ENCODE data around the gene MYO1E. TPM values are rescaled to one million over a fixed set of nuclear protein-coding genes. Genes with fewer than 3 reads are reported as not detected.

MYO1E gene
- total RNA-seq, 2 experiments from 2014 or later, result 20.3 to 22.7 TPM

DNA sequence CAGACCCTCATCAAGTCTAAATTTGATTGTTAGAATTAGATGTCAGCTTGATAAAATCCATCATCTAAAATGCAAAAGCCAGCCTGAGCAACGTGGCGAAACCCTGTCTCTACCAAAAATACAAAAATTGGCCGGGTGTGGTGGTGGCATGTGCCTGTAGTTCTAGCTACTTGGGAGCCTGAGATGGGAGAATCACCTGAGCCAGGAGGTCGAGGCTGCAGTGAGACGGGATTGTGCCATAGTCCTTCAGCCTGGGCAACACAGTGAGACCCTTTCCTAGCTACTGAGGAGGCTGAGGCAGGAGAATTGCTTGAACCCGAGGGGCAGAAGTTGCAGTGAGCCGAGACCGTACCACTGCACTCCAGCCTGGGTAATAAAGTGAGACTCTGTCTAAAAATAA is 69.5 kb downstream of the MYO1E start:
- Mint-ChIP-seq H3K27ac (no peak overlapping the region), H3K36me3 (ENCODE audit: low read depth) (no peaks in the 10 kb centered on the region), H3K27me3 (no peaks in the 10 kb centered on the region), H3K4me1 (ENCODE audit: low read depth) (peaks cover 38% of the 10 kb centered on the region), H3K9me3 (peaks cover 1% of the 10 kb centered on the region), H3K4me3 (no peak overlapping the region)
- ChIA-PET POLR2A (no interaction called here), CTCF (no interaction called here)
- no peak for TF ChIP-seq CTCF (IDR thresholded peaks at IDR 0.05)
- ATAC-seq (no peak), DNase-seq (no peak)
- intact Hi-C loops (cut with micrococcal nuclease), result no loop called here

DNA sequence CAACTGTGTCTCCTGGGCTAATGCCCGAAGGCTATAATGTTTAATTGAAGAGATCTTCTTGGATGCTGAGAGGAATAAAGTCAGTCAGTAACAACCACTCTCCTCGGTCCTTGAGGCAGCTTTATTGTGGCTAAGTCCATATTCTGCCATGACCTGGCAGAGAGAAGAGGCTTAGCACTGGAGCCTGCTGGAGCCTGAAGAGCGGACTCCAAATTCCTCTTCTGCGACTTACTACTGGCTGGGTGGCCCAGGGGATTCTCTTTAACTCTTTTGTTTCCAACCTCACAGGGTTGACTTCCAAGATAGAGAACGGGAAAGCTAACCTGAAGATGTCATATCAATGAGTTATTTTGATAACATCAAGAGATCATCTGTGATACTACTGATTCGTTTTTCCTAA is 71.1 kb downstream of the MYO1E start:
- ChIA-PET POLR2A (no interaction called here), CTCF (interaction anchor here (1.5 kb wide), 1 partner anchor 227 kb away, joined by 4 read pairs; no protein-coding TSS in a partner anchor)
- peaks cover 1% of the 10 kb centered on the region for H3K9me3 Mint-ChIP-seq
- no peak for TF ChIP-seq CTCF (IDR thresholded peaks at IDR 0.05)
- H3K36me3 Mint-ChIP-seq (ENCODE audit: low read depth), result no peaks in the 10 kb centered on the region
- no peak overlapping the region for H3K4me3 Mint-ChIP-seq
- intact Hi-C loops (cut with micrococcal nuclease), result no loop called here
- peaks cover 45% of the 10 kb centered on the region for H3K4me1 Mint-ChIP-seq (ENCODE audit: low read depth)
- no peak for DNase-seq
- no peaks in the 10 kb centered on the region for H3K27me3 Mint-ChIP-seq
- no peak for ATAC-seq
- H3K27ac Mint-ChIP-seq, result no peak overlapping the region

DNA sequence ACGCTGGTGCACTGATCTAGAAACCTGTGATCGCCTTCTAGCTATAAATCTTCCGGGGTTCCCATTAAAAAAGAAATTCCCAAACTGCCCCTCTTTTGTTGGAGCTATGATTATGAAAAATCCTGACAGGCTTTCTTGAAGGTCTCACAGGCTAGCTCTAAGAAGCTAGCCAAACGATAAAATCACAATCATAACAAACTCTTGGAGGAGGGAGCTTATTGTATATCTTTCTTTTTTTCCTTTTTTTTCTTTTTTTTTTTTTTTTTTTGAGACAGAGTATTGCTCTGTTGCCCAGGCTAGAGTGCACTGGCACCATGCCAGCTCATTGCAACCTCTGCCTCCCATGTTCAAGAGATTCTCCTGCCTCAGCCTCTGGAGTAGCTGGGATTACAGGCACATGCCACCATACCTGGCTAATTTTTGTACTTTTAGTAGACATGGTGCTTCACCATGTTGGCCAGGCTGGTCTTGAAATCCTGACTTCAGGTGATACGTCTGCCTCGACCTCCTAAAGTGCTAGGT is 72.0 kb downstream of the MYO1E start:
- peak overlapping the region; percentile 49 for H3K4me3 Mint-ChIP-seq
- DNase-seq, result peak; percentile 20
- POLR2A ChIA-PET, result interaction anchor here (0.6 to 1.0 kb wide), 3 partner anchors 54 to 325 kb away, joined by 3 to 4 read pairs (median 3); no protein-coding TSS in a partner anchor
- intact Hi-C loops (cut with micrococcal nuclease), result no loop called here
- CTCF ChIA-PET, result interaction anchor here (0.8 to 2.5 kb wide), 4 partner anchors 17 to 320 kb away, joined by 4 to 12 read pairs (median 4); no protein-coding TSS in a partner anchor
- no peaks in the 10 kb centered on the region for H3K36me3 Mint-ChIP-seq (ENCODE audit: low read depth)
- H3K4me1 Mint-ChIP-seq (ENCODE audit: low read depth), result peaks cover 48% of the 10 kb centered on the region
- TF ChIP-seq CTCF (IDR thresholded peaks at IDR 0.05), result no peak
- no peaks in the 10 kb centered on the region for H3K27me3 Mint-ChIP-seq
- no peak for ATAC-seq
- peaks cover 1% of the 10 kb centered on the region for H3K9me3 Mint-ChIP-seq
- H3K27ac Mint-ChIP-seq, result peak overlapping the region; percentile 80

- peak; percentile 90 for DNase-seq
- Mint-ChIP-seq H3K9me3 (peaks cover 1% of the 10 kb centered on the region), H3K36me3 (ENCODE audit: low read depth) (no peaks in the 10 kb centered on the region), H3K4me3 (peak overlapping the region; percentile 49), H3K27me3 (peaks cover under 1% of the 10 kb centered on the region), H3K4me1 (ENCODE audit: low read depth) (peaks cover 45% of the 10 kb centered on the region), H3K27ac (peak overlapping the region; percentile 80)
- peak; percentile 87 for ATAC-seq
- TF ChIP-seq CTCF (IDR thresholded peaks at IDR 0.05), result no peak
- intact Hi-C loops (cut with micrococcal nuclease), result loop anchor here (5.0 kb wide), 1 partner anchor 43 kb away; no protein-coding TSS in a partner anchor
- ChIA-PET CTCF (interaction anchor here (0.8 to 2.5 kb wide), 4 partner anchors 17 to 320 kb away, joined by 4 to 12 read pairs (median 4); no protein-coding TSS in a partner anchor), POLR2A (interaction anchor here (0.6 to 1.0 kb wide), 3 partner anchors 54 to 324 kb away, joined by 3 to 4 read pairs (median 3); no protein-coding TSS in a partner anchor)
Measured at GRCh38 chr15:59299929-59300617, 72.6 kb downstream of the MYO1E start.

DNA sequence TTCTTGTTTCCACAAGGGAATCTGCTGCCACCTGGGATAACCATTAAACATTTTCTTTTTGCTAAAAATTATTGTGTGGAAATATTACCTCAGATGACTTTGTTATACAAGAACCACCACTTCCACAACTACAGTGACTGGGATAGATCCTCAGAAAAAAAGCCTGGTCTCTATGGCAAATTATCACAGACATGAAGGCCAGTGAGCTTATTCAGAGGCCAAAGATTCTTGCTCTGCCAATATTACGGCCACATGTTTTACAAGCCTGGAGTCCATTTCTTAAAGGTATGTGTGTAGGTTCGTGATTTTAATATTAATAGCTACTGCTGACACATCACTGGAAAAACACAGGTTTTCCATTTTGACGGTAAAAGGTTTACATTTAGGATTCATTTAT is 73.8 kb downstream of the MYO1E start:
- no peak for ATAC-seq
- Mint-ChIP-seq H3K4me1 (ENCODE audit: low read depth) (peaks cover 45% of the 10 kb centered on the region), H3K36me3 (ENCODE audit: low read depth) (no peaks in the 10 kb centered on the region), H3K27me3 (peaks cover 3% of the 10 kb centered on the region), H3K9me3 (peaks cover 1% of the 10 kb centered on the region), H3K4me3 (no peak overlapping the region), H3K27ac (no peak overlapping the region)
- intact Hi-C loops (cut with micrococcal nuclease), result loop anchor here (5.0 kb wide), 1 partner anchor 42 kb away; no protein-coding TSS in a partner anchor
- no peak for DNase-seq
- CTCF ChIA-PET, result interaction anchor here (2.0 to 2.5 kb wide), 2 partner anchors 51 to 319 kb away, joined by 4 to 12 read pairs; no protein-coding TSS in a partner anchor
- POLR2A ChIA-PET, result no interaction called here
- TF ChIP-seq CTCF (IDR thresholded peaks at IDR 0.05), result no peak

Data from activated CD8-positive, alpha-beta T cell treated with anti-CD3 and anti-CD28 coated beads for 36 hours (primary cell).